Gastroesophageal sphincter (tissue), 3 donors: ENCODE results near the gene VPS36.

Source experiments
- CTCF ChIP-seq, 4 experiments: fragments of 200-600 bp in 2 of 4; fragments of 450-650 bp in 2 of 4; sonication (generic) in 1 of 4; IDR thresholded peaks; one replicate each; pipeline ENCODE4 v1.5.1; 2017 to 2019; ENCODE audit warnings: antibody characterized with exemption in 4 of 4, mild to moderate bottlenecking in 2 of 4, moderate library complexity in 2 of 4
- POLR2A ChIP-seq, 2 donors: fragments of 450-650 bp; IDR thresholded peaks; one replicate each; pipeline ENCODE4 v1.6.1; 2017; ENCODE audit warnings: antibody characterized with exemption in 2 of 2, mild to moderate bottlenecking in 2 of 2, moderate library complexity in 1 of 2
- POLR2AphosphoS5 ChIP-seq: sonication (generic); formaldehyde crosslinking; IDR thresholded peaks from one replicate; pipeline ENCODE4 v1.6.1; 2017; ENCODE audit warnings: antibody characterized with exemption

- TF ChIP-seq POLR2A (IDR thresholded peaks at IDR 0.05) = no peak
- no peak for TF ChIP-seq CTCF (IDR thresholded peaks at IDR 0.05)
- TF ChIP-seq POLR2AphosphoS5 = no peak
Measured at GRCh38 chr13:52452470-52452869, 2.0 kb upstream of the VPS36 start.
